Activated T-cell treated with anti-CD3 and anti-CD28 coated beads, Interleukin-2, amount 50 U/mL, for 48 hours (primary cell): ENCODE results near the gene PSMB10.
"Not testable (repeated sequence)": the region's sequence is repeated elsewhere in the genome, so short reads cannot be mapped to it uniquely, and the experiment has no call there.

Source experiments
- DNase-seq, 2 experiments: peaks; one replicate each; pipeline ENCODE4 v3.0.0-alpha.2; 2020

Gene PSMB10

DNA sequence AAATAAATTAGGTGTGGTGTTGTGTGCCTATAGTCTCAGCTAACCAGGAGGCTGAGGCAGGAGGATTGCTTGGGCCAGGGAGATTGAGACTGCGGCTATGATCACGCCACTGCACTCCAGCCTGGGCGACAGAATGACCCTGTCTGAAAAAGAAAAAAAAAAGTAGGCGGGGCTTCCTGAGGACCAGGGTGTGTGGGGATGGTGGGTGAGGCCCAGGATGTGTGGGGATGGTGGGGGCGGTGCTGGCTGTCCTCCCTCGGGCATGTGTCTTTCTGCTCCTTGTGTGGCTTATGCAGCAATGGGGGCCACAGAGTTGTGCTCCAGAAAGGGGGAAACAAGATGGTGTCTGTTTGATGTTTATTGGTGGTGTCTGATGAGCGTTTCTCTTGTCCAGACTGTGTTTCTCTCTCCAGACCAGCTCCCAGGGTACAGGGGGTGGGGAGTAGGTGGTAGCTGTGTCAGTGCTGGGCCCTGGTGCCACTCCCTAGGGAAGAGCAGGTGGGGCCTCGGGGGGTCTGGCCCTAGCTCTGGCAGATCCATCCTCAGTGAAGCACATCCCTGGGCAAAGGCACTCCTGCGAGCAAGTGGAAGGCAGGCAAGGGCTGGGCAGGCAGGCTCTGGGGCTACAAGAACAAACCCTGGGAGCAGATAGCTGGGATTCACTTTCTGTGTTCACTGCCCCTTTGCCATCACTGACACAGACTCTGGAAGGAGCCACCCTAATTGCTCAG, 5.0 kb upstream of the PSMB10 start:
- no peak for DNase-seq

DNA sequence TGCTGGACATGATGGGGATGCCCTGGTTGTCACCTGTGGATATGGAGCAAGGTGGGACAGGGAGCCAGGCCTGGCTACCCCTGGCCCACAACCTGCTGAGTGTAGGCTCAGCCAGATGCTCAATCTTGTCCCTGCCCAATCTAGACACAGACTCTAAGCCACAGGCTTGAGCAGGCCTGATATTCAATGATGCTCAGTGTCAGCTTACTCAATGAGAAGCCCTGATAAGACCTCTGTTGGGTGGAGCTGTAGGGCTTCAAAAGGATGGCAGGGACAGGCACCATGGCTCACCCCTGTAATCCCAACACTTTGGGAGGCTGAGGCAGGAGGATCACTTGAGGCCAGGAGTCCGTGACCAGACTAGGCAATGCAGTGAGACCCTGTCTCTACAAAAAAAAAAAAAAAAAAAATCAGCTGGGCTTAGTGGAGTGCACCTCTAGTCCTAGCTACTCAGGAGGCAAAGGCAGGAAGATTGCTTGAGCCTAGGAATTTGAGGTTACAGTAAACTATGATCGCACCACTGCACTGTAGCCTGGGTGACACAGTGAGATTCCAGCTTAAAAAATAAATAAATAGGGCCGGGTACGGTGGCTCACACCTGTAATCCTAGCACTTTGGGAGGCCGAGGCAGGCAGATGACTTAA, 3.9 kb upstream of the PSMB10 start:
- no peak for DNase-seq

- peak; percentile 64 to 66 for DNase-seq
Observed at GRCh38 chr16:67939507-67940445, 3.1 kb upstream of the PSMB10 start.

DNA sequence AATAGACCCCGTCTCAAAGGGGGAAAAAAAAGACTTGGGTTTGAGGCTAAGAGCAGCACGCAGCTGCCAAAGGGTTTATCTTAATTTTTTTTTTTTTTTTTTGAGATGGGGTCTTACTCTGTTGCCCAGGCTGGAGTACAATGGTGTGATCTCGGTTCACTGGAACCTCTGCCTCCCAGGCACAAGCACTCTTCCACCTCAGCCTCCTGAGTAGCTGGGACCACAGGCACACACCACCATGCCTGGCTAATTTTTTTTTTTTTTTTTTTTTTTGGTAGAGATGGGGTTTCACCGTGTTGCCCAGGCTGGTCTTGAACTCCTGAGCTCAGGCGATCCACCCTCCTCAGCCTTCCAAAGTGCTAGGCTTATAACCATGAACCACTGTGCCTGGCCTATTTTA, 1.1 kb upstream of the PSMB10 start:
- not testable (repeated sequence) for DNase-seq

- no peak for DNase-seq
Observed at GRCh38 chr16:67936880-67937605, 393 bp upstream of the PSMB10 start.

DNA sequence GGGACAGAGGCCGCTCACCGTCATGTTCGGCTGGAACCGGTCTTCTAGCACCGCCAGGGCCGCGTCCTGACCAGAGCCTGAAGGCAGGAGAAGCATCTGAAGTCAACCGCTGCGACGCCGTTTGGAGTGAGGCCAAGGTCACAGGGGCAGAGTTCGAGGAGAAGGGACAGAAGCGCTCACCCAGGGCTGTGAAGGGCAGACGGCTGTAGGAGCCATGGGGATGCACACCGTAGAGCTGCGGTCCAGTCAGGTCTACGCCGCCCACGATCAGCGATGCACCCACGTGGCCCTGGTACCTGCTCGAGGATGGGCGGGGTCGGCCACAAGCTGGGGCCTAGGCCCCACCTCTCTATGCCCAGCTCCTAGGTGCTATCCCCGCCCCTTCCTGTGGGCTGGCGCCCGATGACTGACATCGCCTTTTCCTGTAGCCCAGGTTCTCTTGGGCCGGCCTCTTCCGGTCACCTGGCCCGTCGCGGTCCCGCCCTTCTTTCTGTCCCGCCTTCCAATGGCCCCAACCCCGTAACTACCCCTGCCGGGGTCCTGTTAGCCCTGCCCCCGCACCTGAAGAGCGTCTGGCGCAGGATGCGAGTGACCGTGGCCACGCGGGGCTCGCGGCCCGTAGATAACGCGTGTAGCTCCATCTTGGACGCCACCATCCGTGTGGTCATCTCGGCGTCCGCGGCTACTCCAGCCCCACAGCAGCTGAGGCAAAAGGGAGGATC, 1.1 kb downstream of the PSMB10 start:
- peak; percentile 96 to 97 for DNase-seq

- DNase-seq, result no peak
Observed at GRCh38 chr16:67935101-67935401, 1.6 kb downstream of the PSMB10 start.

DNA sequence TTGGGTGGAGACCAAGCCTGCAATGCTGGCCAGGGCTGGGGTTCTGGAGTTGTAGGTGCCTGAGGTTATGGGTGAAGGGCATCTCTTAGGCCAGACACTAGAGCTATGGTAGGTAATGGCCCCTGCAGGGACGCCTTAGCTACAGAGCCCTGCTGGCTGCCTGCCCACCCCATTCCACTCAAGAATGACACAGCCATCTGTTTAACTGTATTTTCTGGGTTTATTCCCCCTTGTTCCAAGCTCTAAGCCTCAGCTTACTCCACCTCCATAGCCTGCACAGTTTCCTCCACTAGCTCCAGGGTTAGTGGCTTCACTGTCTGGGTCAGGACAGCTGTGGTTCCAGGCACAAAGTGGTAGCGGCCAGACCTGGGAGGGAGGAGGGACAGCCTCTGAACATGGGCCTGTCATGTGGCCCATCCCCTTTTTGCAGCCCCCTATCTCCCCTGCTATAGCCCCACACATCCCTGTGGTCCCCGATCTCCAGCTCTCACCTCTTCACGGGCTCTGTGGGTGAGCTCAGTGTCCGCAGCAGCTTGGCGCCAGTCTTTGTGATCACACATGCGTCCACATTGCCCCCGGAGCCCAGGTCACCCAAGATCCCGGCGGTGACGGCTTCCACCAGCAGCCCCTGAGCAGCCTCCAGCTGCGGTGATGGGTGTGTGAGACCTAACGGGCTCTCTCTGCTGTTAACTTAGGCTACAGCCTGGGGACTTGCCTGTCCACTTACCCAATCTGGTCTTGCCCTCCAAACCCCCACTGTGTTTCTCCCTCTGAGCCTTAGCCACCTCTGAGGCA, 2.1 kb downstream of the PSMB10 start:
- DNase-seq, result no peak

DNA sequence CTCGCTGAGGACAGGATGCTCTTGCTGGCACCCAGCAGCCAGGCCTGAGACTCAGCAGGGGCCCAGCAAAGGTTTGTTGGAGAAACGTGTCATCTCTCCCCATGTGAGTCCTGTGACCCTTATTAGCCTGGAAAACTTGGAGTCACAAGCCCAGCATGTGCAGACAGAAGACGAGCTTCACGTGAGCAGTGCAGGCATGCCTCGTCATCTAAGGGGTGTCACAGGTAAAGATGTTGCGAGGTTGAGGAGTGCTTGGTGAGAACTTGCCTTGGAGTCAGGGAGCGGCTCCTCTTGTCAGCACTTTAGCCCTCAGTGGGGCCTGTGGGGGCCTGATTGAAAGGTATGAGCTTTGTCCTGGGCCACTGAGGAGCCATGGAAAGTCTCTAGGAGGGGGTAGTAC, 2.8 kb downstream of the PSMB10 start:
- no peak for DNase-seq

DNA sequence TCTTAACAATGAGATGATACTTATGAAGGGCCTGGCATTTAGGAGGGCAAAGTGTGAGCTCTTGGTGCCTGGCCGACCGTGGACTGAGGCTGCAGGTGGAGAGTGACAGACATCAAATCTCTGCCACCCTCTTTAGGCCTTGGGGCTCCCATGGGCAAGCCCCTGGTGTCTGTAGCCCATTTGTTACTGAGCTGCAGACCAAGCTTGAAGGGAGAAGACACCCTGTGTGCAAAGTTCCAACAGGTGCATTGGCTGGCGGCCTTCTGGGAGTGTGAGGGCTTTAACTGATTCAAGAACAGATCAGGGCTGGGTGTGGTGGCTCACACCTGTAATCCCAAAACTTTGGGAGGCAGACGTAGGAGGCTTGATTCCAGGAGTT, 4.2 kb downstream of the PSMB10 start:
- DNase-seq, result no peak

DNA sequence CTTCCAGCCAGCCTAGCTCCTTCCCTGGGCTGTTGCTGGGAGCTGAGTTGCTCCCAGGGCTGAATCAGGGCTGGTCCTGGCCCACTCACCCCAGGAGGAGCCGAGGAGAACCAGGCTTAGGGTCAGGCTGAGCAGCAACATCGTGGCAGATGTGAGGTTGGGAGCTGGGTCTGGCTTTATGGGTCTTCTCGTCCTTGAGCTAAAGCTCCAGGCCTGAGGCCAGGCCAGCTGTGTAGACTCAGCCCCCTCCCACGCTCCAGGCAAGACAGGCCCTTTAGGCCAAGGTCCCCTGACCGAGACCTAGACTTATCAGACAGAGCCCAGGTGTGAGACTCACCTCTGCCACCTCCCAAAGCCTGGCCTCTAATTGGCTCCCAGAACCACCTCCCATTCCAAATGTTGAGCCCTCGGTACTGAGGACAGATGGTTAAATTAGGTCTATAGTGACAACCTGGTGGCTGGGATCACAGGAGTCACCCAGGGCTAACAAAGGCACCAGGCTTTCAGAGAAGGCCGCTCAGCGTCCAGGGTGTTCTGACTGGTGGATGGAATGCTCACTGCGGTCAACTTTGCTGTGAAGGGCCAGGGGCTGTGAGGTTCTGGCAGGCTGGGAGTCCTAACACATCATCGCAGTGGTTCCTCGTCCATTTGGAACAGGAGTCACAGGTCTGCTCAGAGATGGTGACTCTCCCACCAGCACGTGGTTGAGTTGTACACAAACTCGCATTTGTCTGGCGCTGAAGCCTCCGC, 4.8 kb downstream of the PSMB10 start, which contains the start of gene CTRL:
CTRL (minus strand) TSS at position 151 of the 750 bp plus-strand sequence; CDS start at position 141, 10 bp downstream.
- DNase-seq, result no peak

DNA sequence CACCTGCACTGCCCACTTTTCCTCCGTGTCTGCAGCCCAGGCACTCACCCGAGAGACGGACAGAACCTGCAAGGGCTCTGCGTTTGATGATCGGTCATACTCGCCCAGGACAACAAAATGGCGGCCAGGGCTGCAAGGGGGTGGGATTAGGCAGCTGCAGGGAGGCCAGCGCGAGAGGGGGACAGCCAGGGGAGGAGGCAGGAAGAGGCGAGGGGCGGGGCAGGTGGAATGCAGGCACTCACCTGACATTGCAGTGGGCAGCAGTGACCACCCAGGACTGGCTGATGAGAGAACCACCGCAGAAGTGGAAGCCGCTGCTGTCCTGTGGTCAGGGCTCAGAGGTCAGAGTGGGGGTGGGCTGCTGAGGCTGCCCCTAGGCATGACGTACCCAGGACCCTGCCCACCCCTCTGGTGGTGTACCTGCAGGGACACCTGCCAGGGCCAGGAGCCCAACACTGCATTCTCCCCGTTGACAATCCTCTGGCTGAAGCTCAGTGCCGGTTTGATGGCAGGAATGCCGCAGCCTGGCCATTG, 5.9 kb downstream of the PSMB10 start:
- no peak for DNase-seq

- no peak for DNase-seq
Observed at GRCh38 chr16:67930191-67930590, 6.5 kb downstream of the PSMB10 start.

- peak; percentile 87 for DNase-seq
Observed at GRCh38 chr16:67928561-67929364, 7.9 kb downstream of the PSMB10 start.

- DNase-seq, result no peak
Observed at GRCh38 chr16:67928147-67928546, 8.5 kb downstream of the PSMB10 start.

- DNase-seq, result no peak
Observed at GRCh38 chr16:67927131-67927941, 9.3 kb downstream of the PSMB10 start.

- DNase-seq, result no peak
Observed at GRCh38 chr16:67926181-67926750, 10.4 kb downstream of the PSMB10 start.
